Fibroblast of lung (primary cell): ENCODE measurements around the gene ACE. TPM values are rescaled to one million over a fixed set of nuclear protein-coding genes. Genes with fewer than 3 reads are reported as not detected.

Experiments
- DNase-seq, 2 donors: peaks; one replicate each; pipeline versions ENCODE4 v3.0.0 to v3.0.0-alpha.2; 2010; ENCODE audit warnings: low read depth in 2 of 2
- H2AFZ ChIP-seq: 2 replicates; pipeline ENCODE4 v1.5.1; 2012; ENCODE audit warnings: low read length, control low read depth, inconsistent platforms
- H3K27ac ChIP-seq: 2 replicates; pipeline ENCODE4 v1.5.1; 2011; ENCODE audit warnings: low read length, control low read depth; ENCODE audit not compliant: insufficient read depth
- H3K27me3 ChIP-seq: 2 replicates; pipeline ENCODE4 v1.5.1; 2011; ENCODE audit warnings: mild to moderate bottlenecking, low read length; ENCODE audit not compliant: control insufficient read depth, insufficient read depth
- H3K36me3 ChIP-seq: 2 replicates; pipeline ENCODE4 v1.5.1; 2011; ENCODE audit warnings: low read length; ENCODE audit not compliant: control insufficient read depth, insufficient read depth
- H3K4me1 ChIP-seq: 2 replicates; pipeline ENCODE4 v1.5.1; 2011; ENCODE audit warnings: low read length; ENCODE audit not compliant: control insufficient read depth, insufficient read depth; ENCODE audit errors: extremely low read depth
- H3K4me2 ChIP-seq: 2 replicates; pipeline ENCODE4 v1.5.1; 2011; ENCODE audit warnings: low read length, control low read depth; ENCODE audit not compliant: insufficient read depth; ENCODE audit errors: extremely low read depth
- H3K4me3 ChIP-seq, 4 experiments: fragments of 200-600 bp in 1 of 4; sonication (generic) in 1 of 4; replicated peaks in 1 of 4; 2 replicates each; pipeline ENCODE4 v1.5.1; 2011 to 2016; ENCODE audit warnings: low read length in 4 of 4, low read depth in 3 of 4, mild to moderate bottlenecking in 3 of 4, control low read depth in 2 of 4, inconsistent platforms in 1 of 4, mixed read lengths in 1 of 4; ENCODE audit not compliant: insufficient read depth in 1 of 4; ENCODE audit errors: control extremely low read depth in 1 of 4
- H3K79me2 ChIP-seq: 2 replicates; pipeline ENCODE4 v1.5.1; 2012; ENCODE audit warnings: mild to moderate bottlenecking, low read length, inconsistent platforms; ENCODE audit not compliant: control insufficient read depth, insufficient read depth
- H3K9ac ChIP-seq: 2 replicates; pipeline ENCODE4 v1.5.1; 2011; ENCODE audit warnings: mild to moderate bottlenecking, low read length, control low read depth; ENCODE audit not compliant: insufficient read depth
- H3K9me3 ChIP-seq: 2 replicates; pipeline ENCODE4 v1.5.1; 2012; ENCODE audit warnings: low read depth, low read length; ENCODE audit not compliant: control insufficient read depth, insufficient read depth
- H4K20me1 ChIP-seq: 2 replicates; pipeline ENCODE4 v1.5.1; 2011; ENCODE audit warnings: low read length; ENCODE audit not compliant: control insufficient read depth, insufficient read depth; ENCODE audit errors: extremely low read depth
- CTCF ChIP-seq, 2 donors: IDR thresholded peaks in 1 of 2; conservative IDR thresholded peaks in 1 of 2; 1 replicate in 1 of 2; 2 replicates in 1 of 2; pipeline ENCODE4 v1.5.1; 2011 to 2012; ENCODE audit warnings: low read length in 2 of 2, control low read depth in 1 of 2, inconsistent platforms in 1 of 2, low read depth in 1 of 2, mild to moderate bottlenecking in 1 of 2
- EZH2 ChIP-seq: IDR thresholded peaks from 2 replicates; pipeline ENCODE4 v1.5.1; 2012; ENCODE audit warnings: low read length, control low read depth, mild to moderate bottlenecking; ENCODE audit errors: missing control alignments
- polyA plus RNA-seq, 2 donors: library from polyadenylated mRNA; depleted of rRNA in 1 of 2; stranded (reverse) in 1 of 2; unstranded in 1 of 2; fragments of >200 nt; gene quantifications; 2 replicates each; pipeline ENCODE4 v1.2.1, GENCODE V29; 2011 to 2012; ENCODE audit warnings: missing spikeins in 1 of 2
- total RNA-seq: library from RNA; depleted of rRNA; stranded (reverse); fragments of >200 nt; gene quantifications from 2 replicates; pipeline ENCODE4 v1.2.1, GENCODE V29; 2014

Gene ACE
- total and polyA plus RNA-seq, 2 donors (not counting 1 experiment from before 2014, with no cell fraction given): 0.92 to 2.5 TPM

GRCh38 chr17:63483655-63484575 lies 7.1 kb downstream of the ACE start:
- Histone ChIP-seq H3K9ac (no peak overlapping the region), H4K20me1 (no peaks in the 10 kb centered on the region), H2AFZ (no peak overlapping the region), H3K4me1 (no peaks in the 10 kb centered on the region), H3K79me2 (no peaks in the 10 kb centered on the region), H3K36me3 (no peaks in the 10 kb centered on the region), H3K4me3 (no peak overlapping the region), H3K9me3 (no peaks in the 10 kb centered on the region), H3K27ac (no peak overlapping the region), H3K4me2 (no peak overlapping the region), H3K27me3 (no peaks in the 10 kb centered on the region)
- no peak for DNase-seq
- TF ChIP-seq CTCF (conservative IDR thresholded peaks at IDR 0.05 in 1 of 2, IDR thresholded peaks at IDR 0.05 in 1 of 2; ENCODE audit: low read depth in 1 of 2, low read length in 2 of 2): no peak
- TF ChIP-seq EZH2: no peak

- Histone ChIP-seq H3K79me2 (no peaks in the 10 kb centered on the region), H3K9me3 (no peaks in the 10 kb centered on the region), H4K20me1 (no peaks in the 10 kb centered on the region), H2AFZ (no peak overlapping the region), H3K4me3 (no peak overlapping the region), H3K4me1 (no peaks in the 10 kb centered on the region), H3K27ac (no peak overlapping the region), H3K27me3 (peaks cover 8% of the 10 kb centered on the region), H3K4me2 (no peak overlapping the region), H3K9ac (no peak overlapping the region), H3K36me3 (no peaks in the 10 kb centered on the region)
- TF ChIP-seq EZH2 (no peak), CTCF (conservative IDR thresholded peaks at IDR 0.05 in 1 of 2, IDR thresholded peaks at IDR 0.05 in 1 of 2; ENCODE audit: low read depth in 1 of 2, low read length in 2 of 2) (no peak)
- no peak for DNase-seq
These were observed 9.6 kb downstream of the ACE start for GRCh38 chr17:63486317-63487013.

GRCh38 chr17:63487014-63487339 lies 10.1 kb downstream of the ACE start:
- no peak overlapping the region for H3K4me3 ChIP-seq
- H3K79me2 ChIP-seq: no peaks in the 10 kb centered on the region
- no peaks in the 10 kb centered on the region for H3K9me3 ChIP-seq
- no peaks in the 10 kb centered on the region for H3K36me3 ChIP-seq
- no peak overlapping the region for H3K9ac ChIP-seq
- H3K27me3 ChIP-seq: peaks cover 11% of the 10 kb centered on the region
- no peak overlapping the region for H3K4me2 ChIP-seq
- no peak for TF ChIP-seq EZH2
- TF ChIP-seq CTCF (conservative IDR thresholded peaks at IDR 0.05 in 1 of 2, IDR thresholded peaks at IDR 0.05 in 1 of 2; ENCODE audit: low read depth in 1 of 2, low read length in 2 of 2): no peak
- H2AFZ ChIP-seq: no peak overlapping the region
- DNase-seq: no peak
- no peak overlapping the region for H3K27ac ChIP-seq
- no peaks in the 10 kb centered on the region for H3K4me1 ChIP-seq
- H4K20me1 ChIP-seq: no peaks in the 10 kb centered on the region
